H9 (cell line): ENCODE measurements around the gene VPS41. TPM values are rescaled to one million over a fixed set of nuclear protein-coding genes. Genes with fewer than 3 reads are reported as not detected.

Experiments used
- DNase-seq: peaks from one replicate; pipeline ENCODE4 v3.0.0-alpha.2; 2017
- H2AFZ ChIP-seq: one replicate; pipeline ENCODE4 v1.6.1; 2013; ENCODE audit warnings: mild to moderate bottlenecking, low read length, control low read depth, moderate library complexity
- H2AK5ac ChIP-seq: 2 replicates; pipeline ENCODE4 v1.6.1; 2013; ENCODE audit warnings: low read length, control low read depth, mixed read lengths; ENCODE audit not compliant: insufficient read length
- H2BK120ac ChIP-seq: one replicate; pipeline ENCODE4 v1.6.1; 2013; ENCODE audit warnings: low read depth, mild to moderate bottlenecking, low read length, control low read depth, inconsistent platforms; ENCODE audit not compliant: poor library complexity, severe bottlenecking
- H2BK12ac ChIP-seq: 2 replicates; pipeline ENCODE4 v1.6.1; 2013; ENCODE audit warnings: low read length, control low read depth, mixed read lengths, low read depth; ENCODE audit not compliant: insufficient read length
- H2BK15ac ChIP-seq: 2 replicates; pipeline ENCODE4 v1.6.1; 2013; ENCODE audit warnings: low read depth, low read length, control low read depth
- H2BK20ac ChIP-seq: one replicate; pipeline ENCODE4 v1.6.1; 2013; ENCODE audit warnings: low read depth, mild to moderate bottlenecking, low read length, control low read depth, inconsistent platforms; ENCODE audit not compliant: poor library complexity, severe bottlenecking
- H2BK5ac ChIP-seq: 2 replicates; pipeline ENCODE4 v1.6.1; 2013; ENCODE audit warnings: low read length, control low read depth, mixed read lengths; ENCODE audit not compliant: insufficient read length
- H3K14ac ChIP-seq: 2 replicates; pipeline ENCODE4 v1.6.1; 2013; ENCODE audit warnings: low read length, control low read depth; ENCODE audit not compliant: insufficient read depth
- H3K18ac ChIP-seq: 2 replicates; pipeline ENCODE4 v1.6.1; 2013; ENCODE audit warnings: low read depth, mild to moderate bottlenecking, mixed read lengths, low read length, control low read depth; ENCODE audit not compliant: insufficient read length
- H3K23ac ChIP-seq: 2 replicates; pipeline ENCODE4 v1.6.1; 2013; ENCODE audit warnings: low read length, control low read depth, mixed read lengths, low read depth; ENCODE audit not compliant: insufficient read length
- H3K23me2 ChIP-seq: 2 replicates; pipeline ENCODE4 v1.6.1; 2013; ENCODE audit warnings: low read depth, mild to moderate bottlenecking, mixed read lengths, low read length, control low read depth; ENCODE audit not compliant: insufficient read length, poor library complexity, severe bottlenecking
- H3K27ac ChIP-seq: 2 replicates; pipeline ENCODE4 v1.5.1; 2013; ENCODE audit warnings: low read length, control low read depth, mixed read lengths, low read depth; ENCODE audit not compliant: insufficient read length
- H3K27me3 ChIP-seq: 2 replicates; pipeline ENCODE4 v1.6.1; 2013; ENCODE audit warnings: low read length, control low read depth, inconsistent platforms; ENCODE audit not compliant: insufficient read depth
- H3K4ac ChIP-seq: 2 replicates; pipeline ENCODE4 v1.6.1; 2013; ENCODE audit warnings: low read depth, mild to moderate bottlenecking, control low read depth, inconsistent platforms, low read length, moderate library complexity
- H3K4me1 ChIP-seq: 2 replicates; pipeline ENCODE4 v1.6.1; 2013; ENCODE audit warnings: low read length, control low read depth, inconsistent platforms; ENCODE audit not compliant: insufficient read depth
- H3K4me2 ChIP-seq: 2 replicates; pipeline ENCODE4 v1.6.1; 2013; ENCODE audit warnings: low read length, control low read depth, mixed read lengths; ENCODE audit not compliant: insufficient read length, insufficient read depth
- H3K56ac ChIP-seq: 2 replicates; pipeline ENCODE4 v1.6.1; 2013; ENCODE audit warnings: low read depth, mild to moderate bottlenecking, mixed read lengths, low read length, control low read depth; ENCODE audit not compliant: insufficient read length
- H3K79me1 ChIP-seq: 2 replicates; pipeline ENCODE4 v1.6.1; 2013; ENCODE audit warnings: low read depth, mild to moderate bottlenecking, moderate library complexity, low read length, control low read depth, inconsistent platforms; ENCODE audit not compliant: insufficient read depth, poor library complexity, severe bottlenecking
- H3K79me2 ChIP-seq: 2 replicates; pipeline ENCODE4 v1.6.1; 2013; ENCODE audit warnings: low read length, control low read depth, inconsistent platforms; ENCODE audit not compliant: insufficient read depth
- H3K9ac ChIP-seq: 2 replicates; pipeline ENCODE4 v1.6.1; 2013; ENCODE audit warnings: low read length, control low read depth, mixed read lengths; ENCODE audit not compliant: insufficient read length; ENCODE audit errors: extremely low read depth
- H3K9me3 ChIP-seq: one replicate; pipeline ENCODE4 v1.6.1; 2013; ENCODE audit warnings: low read depth, low read length, inconsistent platforms; ENCODE audit not compliant: control insufficient read depth
- H3T11ph ChIP-seq: one replicate; pipeline ENCODE4 v1.6.1; 2013; ENCODE audit warnings: mild to moderate bottlenecking, low read length, control low read depth, inconsistent platforms
- H4K20me1 ChIP-seq: one replicate; pipeline ENCODE4 v1.6.1; 2013; ENCODE audit not compliant: control insufficient read depth, insufficient read length, insufficient read depth
- H4K5ac ChIP-seq: 2 replicates; pipeline ENCODE4 v1.6.1; 2013; ENCODE audit warnings: low read depth, mild to moderate bottlenecking, mixed read lengths, low read length, control low read depth; ENCODE audit not compliant: insufficient read length
- H4K8ac ChIP-seq: replicated peaks from 2 replicates; pipeline ENCODE4 v1.6.1; 2013; ENCODE audit warnings: low read length, control low read depth, mixed read lengths, low read depth; ENCODE audit not compliant: insufficient read length
- H4K91ac ChIP-seq: 2 replicates; pipeline ENCODE4 v1.6.1; 2013; ENCODE audit warnings: low read depth, mild to moderate bottlenecking, moderate library complexity, mixed read lengths, low read length, control low read depth; ENCODE audit not compliant: insufficient read length
- H3K27ac Mint-ChIP-seq, 3 experiments: 2 replicates in 2 of 3; 3 replicates in 1 of 3; pipeline ENCODE4 v1.8.0; 2020 to 2021; ENCODE audit warnings: mixed read lengths in 3 of 3, mild to moderate bottlenecking in 1 of 3, moderate library complexity in 1 of 3
- H3K27me3 Mint-ChIP-seq: 2 replicates; pipeline ENCODE4 v1.8.0; 2021; ENCODE audit warnings: low read depth, mild to moderate bottlenecking, moderate library complexity, mixed read lengths
- H3K36me3 Mint-ChIP-seq, 3 experiments: 2 replicates in 2 of 3; 3 replicates in 1 of 3; pipeline ENCODE4 v1.8.0; 2020 to 2021; ENCODE audit warnings: low read depth in 3 of 3, mixed read lengths in 3 of 3; ENCODE audit not compliant: insufficient read depth in 1 of 3
- H3K4me1 Mint-ChIP-seq, 2 experiments: 2 replicates each; pipeline ENCODE4 v1.8.0; 2020; ENCODE audit warnings: mixed read lengths in 2 of 2
- H3K4me3 Mint-ChIP-seq, 2 experiments: 2 replicates in 1 of 2; 3 replicates in 1 of 2; pipeline ENCODE4 v1.8.0; 2020 to 2021; ENCODE audit warnings: mild to moderate bottlenecking in 2 of 2, mixed read lengths in 2 of 2, moderate library complexity in 1 of 2
- H3K9me3 Mint-ChIP-seq, 2 experiments: 2 replicates in 1 of 2; 3 replicates in 1 of 2; pipeline ENCODE4 v1.8.0; 2020; ENCODE audit warnings: mild to moderate bottlenecking in 2 of 2, mixed read lengths in 2 of 2, moderate library complexity in 1 of 2
- WGBS: extraction: QIAGEN DNeasy Blood & Tissue Kit; methylation state at CpG from one replicate; pipeline ENCODE4 v1.1.7; 2013; ENCODE audit warnings: missing lambda C conversion rate, low lambda C conversion rate, mixed read lengths; ENCODE audit not compliant: insufficient read length; ENCODE audit errors: extremely low coverage; 5-methylcytosine and 5-hydroxymethylcytosine counted together
- total RNA-seq: library from RNA; stranded (reverse); gene quantifications from 2 replicates; pipeline ENCODE4 v1.2.1, GENCODE V29; 2021
- TF ChIP-seq, protein P1 (sequence below): fragments of 200-600 bp; sonication (generic); conservative IDR thresholded peaks from 3 replicates; pipeline ENCODE4 v1.8.0; 2021; ENCODE audit warnings: antibody characterized with exemption, mild to moderate bottlenecking

VPS41 gene
- total RNA-seq, 1 experiment from 2014 or later = 49.3 TPM

GRCh38 chr7:38951213-38951612 lies 42.2 kb upstream of the VPS41 start:
- no peak overlapping the region for H3K56ac ChIP-seq
- H3T11ph ChIP-seq = no peak overlapping the region
- no peak overlapping the region for H4K8ac ChIP-seq
- Mint-ChIP-seq H3K27me3 (no peaks in the 10 kb centered on the region), H3K9me3 (no peaks in the 10 kb centered on the region; a peak in 1 of 5 replicates), H3K4me1 (peaks cover 2 to 4% of the 10 kb centered on the region in 2 experiments; a peak in 3 of 4 replicates), H3K36me3 (no peaks in the 10 kb centered on the region), H3K4me3 (no peak overlapping the region), H3K27ac (no peak overlapping the region; a peak in 1 of 7 replicates)
- no peaks in the 10 kb centered on the region for H3K9me3 ChIP-seq
- H2BK15ac ChIP-seq = no peak overlapping the region
- H3K18ac ChIP-seq = no peak overlapping the region
- no peak overlapping the region for H3K9ac ChIP-seq
- H3K27ac ChIP-seq = no peak overlapping the region
- no peaks in the 10 kb centered on the region for H4K20me1 ChIP-seq
- H3K79me1 ChIP-seq = no peaks in the 10 kb centered on the region
- TF ChIP-seq, protein P1, sequence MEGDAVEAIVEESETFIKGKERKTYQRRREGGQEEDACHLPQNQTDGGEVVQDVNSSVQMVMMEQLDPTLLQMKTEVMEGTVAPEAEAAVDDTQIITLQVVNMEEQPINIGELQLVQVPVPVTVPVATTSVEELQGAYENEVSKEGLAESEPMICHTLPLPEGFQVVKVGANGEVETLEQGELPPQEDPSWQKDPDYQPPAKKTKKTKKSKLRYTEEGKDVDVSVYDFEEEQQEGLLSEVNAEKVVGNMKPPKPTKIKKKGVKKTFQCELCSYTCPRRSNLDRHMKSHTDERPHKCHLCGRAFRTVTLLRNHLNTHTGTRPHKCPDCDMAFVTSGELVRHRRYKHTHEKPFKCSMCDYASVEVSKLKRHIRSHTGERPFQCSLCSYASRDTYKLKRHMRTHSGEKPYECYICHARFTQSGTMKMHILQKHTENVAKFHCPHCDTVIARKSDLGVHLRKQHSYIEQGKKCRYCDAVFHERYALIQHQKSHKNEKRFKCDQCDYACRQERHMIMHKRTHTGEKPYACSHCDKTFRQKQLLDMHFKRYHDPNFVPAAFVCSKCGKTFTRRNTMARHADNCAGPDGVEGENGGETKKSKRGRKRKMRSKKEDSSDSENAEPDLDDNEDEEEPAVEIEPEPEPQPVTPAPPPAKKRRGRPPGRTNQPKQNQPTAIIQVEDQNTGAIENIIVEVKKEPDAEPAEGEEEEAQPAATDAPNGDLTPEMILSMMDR = no peak
- H3K14ac ChIP-seq = no peak overlapping the region
- WGBS = no CpG with 5 or more reads among the region's 6 CpGs
- no peak overlapping the region for H3K4me2 ChIP-seq
- no peak for DNase-seq
- no peak overlapping the region for H4K5ac ChIP-seq
- no peak overlapping the region for H2BK5ac ChIP-seq
- H2AK5ac ChIP-seq = no peak overlapping the region
- H3K23me2 ChIP-seq = no peaks in the 10 kb centered on the region
- no peak overlapping the region for H4K91ac ChIP-seq
- no peaks in the 10 kb centered on the region for H3K79me2 ChIP-seq
- H3K23ac ChIP-seq = no peak overlapping the region
- no peak overlapping the region for H2BK120ac ChIP-seq
- no peaks in the 10 kb centered on the region for H3K27me3 ChIP-seq
- no peak overlapping the region for H2AFZ ChIP-seq
- H2BK20ac ChIP-seq = no peak overlapping the region
- no peak overlapping the region for H2BK12ac ChIP-seq
- H3K4ac ChIP-seq = no peak overlapping the region
- no peaks in the 10 kb centered on the region for H3K4me1 ChIP-seq
